T-helper 22 cell (primary cell): ENCODE results near the gene TBCEL.
"Not testable (repeated sequence)": the region's sequence is repeated elsewhere in the genome, so short reads cannot be mapped to it uniquely, and the experiment has no call there.

Experiments
- DNase-seq: peaks from one replicate; pipeline ENCODE4 v3.0.0-alpha.2; 2020; ENCODE audit warnings: low read depth

The TBCEL gene

GRCh38 chr11:121106812-121107211 lies 82.9 kb downstream of the TBCEL start:
- DNase-seq, result no peak

DNA sequence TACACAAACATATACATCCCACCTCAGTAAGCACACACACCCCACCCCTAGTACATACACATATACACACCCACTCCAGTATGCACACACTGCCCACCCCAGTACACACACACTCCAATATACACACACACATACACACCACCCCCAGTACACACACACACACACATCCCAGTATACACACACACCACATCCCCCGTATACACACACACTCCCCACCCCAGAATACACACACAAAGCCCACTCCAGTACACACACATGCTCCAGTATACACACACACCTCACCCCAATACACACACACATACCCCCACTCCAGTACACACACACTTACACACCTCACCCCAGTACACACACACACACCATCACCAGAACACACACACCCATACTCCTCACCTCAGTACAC lies 84.5 kb downstream of the TBCEL start:
- no peak for DNase-seq

- no peak for DNase-seq
Observed at GRCh38 chr11:121109471-121109870, 85.6 kb downstream of the TBCEL start.

GRCh38 chr11:121109916-121110586 lies 86.1 kb downstream of the TBCEL start:
- DNase-seq, result no peak

- no peak for DNase-seq
Observed at GRCh38 chr11:121110871-121111724, 87.2 kb downstream of the TBCEL start.

- DNase-seq, result no peak
Observed at GRCh38 chr11:121112498-121113455, 88.9 kb downstream of the TBCEL start.

- no peak for DNase-seq
Observed at GRCh38 chr11:121113611-121114010, 89.7 kb downstream of the TBCEL start.

DNA sequence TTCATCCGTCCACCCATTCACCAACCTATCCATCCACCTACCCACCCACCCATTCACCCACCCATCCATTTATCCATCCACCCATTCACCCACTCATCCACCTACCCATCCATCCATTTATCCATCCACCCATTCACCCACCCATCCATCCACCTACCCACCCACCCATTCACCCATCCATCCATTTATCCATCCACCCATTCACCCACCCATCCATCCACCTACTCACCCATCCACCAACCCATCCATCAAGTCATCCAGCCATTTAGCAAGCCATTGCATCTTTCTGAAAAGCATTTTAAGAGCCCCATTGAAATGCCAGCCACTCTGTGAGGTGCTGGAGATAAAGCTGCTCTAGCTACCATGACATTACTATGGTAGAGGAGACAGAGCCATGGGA lies 91.1 kb downstream of the TBCEL start:
- not testable (repeated sequence) for DNase-seq

- DNase-seq, result no peak
Observed at GRCh38 chr11:121117788-121118187, 93.9 kb downstream of the TBCEL start.

DNA sequence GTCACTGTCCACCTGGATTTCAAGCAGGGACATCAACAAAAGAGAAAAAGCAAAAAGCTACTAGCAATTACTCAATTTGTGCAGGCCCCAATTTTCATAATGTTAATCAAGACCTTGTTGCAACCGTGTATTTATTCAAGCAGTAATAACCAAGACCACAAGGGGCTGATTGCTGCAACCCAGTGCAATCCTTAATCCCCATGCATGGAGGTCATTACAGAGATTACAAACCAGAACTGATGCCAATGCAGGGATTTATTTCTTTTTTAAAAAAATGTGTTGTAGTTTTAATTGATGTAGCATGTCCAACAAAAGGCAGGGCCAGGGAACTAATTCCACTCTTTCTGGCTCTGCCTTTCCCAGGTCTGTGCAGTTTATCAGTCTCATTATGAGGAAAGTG lies 95.5 kb downstream of the TBCEL start:
- DNase-seq, result no peak

DNA sequence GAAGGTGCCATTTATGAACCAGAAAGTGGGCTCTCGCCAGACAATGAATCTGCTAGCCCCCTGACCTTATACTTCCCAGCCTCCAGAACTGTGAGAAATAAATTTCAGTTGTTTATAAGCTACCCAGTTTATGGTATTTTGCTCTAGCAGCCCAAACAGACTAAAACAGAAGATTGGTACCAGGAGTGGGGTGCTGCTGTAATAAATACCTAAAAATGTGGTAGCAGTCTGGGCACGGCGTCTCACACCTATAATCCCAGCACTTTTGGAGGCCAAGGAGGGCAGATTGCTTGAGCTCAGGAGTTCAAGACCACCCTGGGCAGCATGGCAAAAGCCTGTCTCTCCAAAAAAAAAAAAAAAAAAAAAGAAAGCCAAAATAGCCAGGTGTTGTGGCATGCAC lies 98.4 kb downstream of the TBCEL start:
- DNase-seq, result no peak

GRCh38 chr11:121123496-121124069 lies 99.7 kb downstream of the TBCEL start:
- DNase-seq, result no peak

DNA sequence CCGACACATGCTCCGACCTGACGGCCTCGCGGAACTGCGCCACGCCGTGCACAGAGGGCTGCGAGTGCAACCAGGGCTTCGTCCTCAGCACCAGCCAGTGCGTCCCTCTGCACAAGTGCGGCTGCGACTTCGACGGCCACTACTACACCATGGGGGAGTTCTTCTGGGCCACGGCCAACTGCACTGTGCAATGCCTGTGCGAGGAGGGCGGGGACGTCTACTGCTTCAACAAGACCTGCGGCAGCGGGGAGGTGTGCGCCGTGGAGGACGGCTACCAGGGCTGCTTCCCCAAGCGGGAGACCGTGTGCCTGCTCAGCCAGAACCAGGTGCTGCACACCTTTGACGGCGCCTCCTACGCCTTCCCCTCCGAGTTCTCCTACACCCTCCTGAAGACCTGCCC lies 103.9 kb downstream of the TBCEL start:
- DNase-seq, result no peak

- DNase-seq, result no peak
Observed at GRCh38 chr11:121129362-121130340, 105.7 kb downstream of the TBCEL start.

- no peak for DNase-seq
Observed at GRCh38 chr11:121131656-121132055, 107.8 kb downstream of the TBCEL start.

DNA sequence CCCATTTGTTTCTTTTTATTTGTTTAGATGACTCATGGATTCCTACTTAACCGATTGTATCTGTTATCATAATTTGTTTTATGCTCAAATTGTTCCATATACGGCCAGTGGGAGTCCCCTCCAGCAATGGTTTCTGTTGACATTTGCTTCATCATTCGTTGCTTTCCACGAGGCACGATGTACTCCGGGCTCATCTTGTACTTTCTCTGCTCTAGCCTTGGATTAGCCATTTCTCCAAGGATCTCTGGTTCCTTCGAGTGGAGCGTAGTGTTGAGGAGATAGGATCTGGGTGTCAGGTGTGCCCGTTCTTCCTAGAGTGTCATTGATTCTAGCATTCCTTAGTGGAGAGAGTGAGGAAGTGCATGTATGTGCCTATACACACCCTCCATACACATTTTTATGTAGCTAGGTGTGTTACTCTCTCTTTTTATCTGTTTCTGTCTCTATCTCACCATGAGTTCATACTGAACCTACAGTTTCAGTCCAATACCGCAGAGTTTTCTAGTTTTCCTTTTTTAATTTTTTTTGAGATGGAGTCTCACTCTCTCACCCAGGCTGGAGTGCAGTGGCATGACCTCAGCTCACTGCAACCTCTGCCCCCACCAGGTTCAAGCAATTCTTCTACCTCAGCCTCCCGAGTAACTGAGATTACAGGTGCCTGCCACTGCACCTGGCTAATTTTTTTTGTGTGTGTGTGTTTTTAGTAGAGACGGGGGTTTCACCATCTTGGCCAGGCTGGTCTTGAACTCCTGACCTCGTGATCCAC lies 108.5 kb downstream of the TBCEL start:
- no peak for DNase-seq

DNA sequence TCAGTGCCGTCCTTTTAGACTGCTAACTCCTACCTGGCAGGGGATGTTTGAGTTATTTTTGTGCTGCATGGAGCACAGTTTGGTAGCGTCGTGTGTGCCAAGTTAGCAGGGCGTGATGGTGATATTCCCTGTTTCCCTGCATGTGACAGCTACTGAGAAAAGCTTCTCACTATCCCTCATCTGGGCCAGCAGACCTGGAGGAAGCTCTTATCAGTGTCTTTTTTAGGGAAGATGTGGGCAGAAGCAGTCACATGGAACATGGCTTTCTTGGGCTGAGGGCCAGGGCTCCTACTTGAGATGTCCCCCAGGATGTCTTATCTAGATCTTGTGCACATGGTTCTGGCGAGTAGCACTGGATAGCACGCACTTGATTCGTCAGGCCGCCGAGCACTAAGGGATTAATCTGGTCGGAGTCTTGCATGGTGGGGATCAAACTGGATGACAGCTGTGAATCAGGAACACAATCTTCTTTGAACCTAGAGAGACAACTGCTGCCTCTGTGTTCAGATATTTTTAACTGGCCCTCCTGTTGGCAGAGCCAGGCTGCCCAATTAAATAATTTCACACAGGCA lies 110.9 kb downstream of the TBCEL start:
- DNase-seq, result no peak

DNA sequence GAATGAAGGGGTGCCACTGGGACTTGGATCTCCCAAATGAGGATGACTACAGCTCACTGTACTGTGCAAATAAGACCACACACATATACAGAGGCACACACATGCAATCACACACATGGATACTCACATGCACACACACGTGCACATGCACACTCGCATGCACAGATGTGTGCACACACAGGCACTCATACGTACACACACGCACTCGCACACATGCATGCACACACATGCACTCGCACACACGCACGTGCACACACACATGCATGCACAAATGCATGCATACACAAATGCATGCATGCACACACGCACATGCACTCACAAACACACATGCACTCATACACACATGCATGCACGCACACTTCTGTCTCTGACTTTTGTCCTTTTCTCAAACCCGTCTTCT lies 113.1 kb downstream of the TBCEL start:
- no peak for DNase-seq

DNA sequence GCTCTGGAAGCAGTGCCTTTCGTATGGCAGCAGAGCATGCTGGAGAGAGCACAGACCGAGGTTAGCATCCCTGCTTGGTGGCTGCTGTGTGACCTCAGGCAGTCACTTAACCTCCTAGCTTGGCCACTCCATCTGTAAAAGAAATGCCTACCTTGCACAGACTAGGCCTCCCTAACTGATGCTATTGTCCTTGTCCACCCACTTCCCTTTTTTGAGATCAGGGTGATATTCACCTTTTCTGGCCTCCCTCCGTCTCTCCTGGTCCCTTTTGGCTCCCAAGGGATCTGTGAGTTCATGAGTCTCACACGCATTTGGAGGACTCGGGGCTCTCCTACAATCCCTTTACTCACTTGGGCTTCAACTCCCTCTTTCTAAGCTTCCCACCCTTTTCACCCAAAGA lies 114.4 kb downstream of the TBCEL start:
- no peak for DNase-seq

DNA sequence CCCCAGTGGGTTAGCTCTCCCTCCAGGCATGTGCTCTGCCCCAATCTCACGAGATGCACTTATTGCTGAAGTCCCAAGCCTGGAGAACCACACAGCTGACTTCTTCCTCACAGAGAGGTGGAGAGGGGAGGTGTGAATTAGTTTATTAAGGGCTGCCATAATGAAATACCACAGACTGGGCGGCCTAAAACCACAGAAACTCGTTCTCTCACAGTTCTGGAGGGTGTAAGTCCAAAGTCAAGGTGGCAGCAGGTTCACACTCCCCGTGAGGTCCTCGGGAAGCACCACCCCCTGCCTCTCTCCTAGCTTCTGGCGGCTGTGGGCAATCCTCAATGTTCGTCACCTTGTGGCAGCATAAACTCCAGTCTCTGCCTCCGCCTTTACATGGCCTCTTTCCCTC lies 116.5 kb downstream of the TBCEL start:
- no peak for DNase-seq
